ENCODE results near the gene CRADD.

GRCh38 chr12:93750056-93750455 is 72.9 kb downstream of the CRADD start:
- TF ChIP-seq CTCF (conservative IDR thresholded peaks at IDR 0.05; ENCODE audit: low read depth, low read length) = no peak
- no peak for TF ChIP-seq MAFK (IDR thresholded peaks at IDR 0.05; ENCODE audit: low read depth, low read length)
- no peak for TF ChIP-seq RFX5 (IDR thresholded peaks at IDR 0.05; ENCODE audit: low read depth, low read length)
- TF ChIP-seq SMC3 (IDR thresholded peaks at IDR 0.05; ENCODE audit: low read depth, low read length) = no peak

Data from IMR-90 (cell line).